Liver (tissue), 9 donors: ENCODE data around the gene KRTAP10-5. TPM values are rescaled to one million over a fixed set of nuclear protein-coding genes. Genes with fewer than 3 reads are reported as not detected.

Experiments used
- DNase-seq: peaks from one replicate; pipeline ENCODE4 v3.0.0-alpha.2; 2017; ENCODE audit warnings: low spot score
- H3K27ac ChIP-seq, 2 donors: one replicate each; pipeline ENCODE4 v1.7.0; 2013; ENCODE audit warnings: inconsistent platforms in 2 of 2, low read length in 2 of 2, control low read depth in 1 of 2, low read depth in 1 of 2, mild to moderate bottlenecking in 1 of 2
- H3K27me3 ChIP-seq, 4 donors: one replicate each; pipeline versions ENCODE4 v1.6.1 to v1.7.0; 2013; ENCODE audit warnings: low read length in 3 of 4, inconsistent platforms in 1 of 4, mild to moderate bottlenecking in 1 of 4, moderate library complexity in 1 of 4; ENCODE audit not compliant: control insufficient read depth in 4 of 4, insufficient read depth in 4 of 4
- H3K36me3 ChIP-seq, 4 donors: one replicate each; pipeline versions ENCODE4 v1.6.1 to v1.7.0; 2013; ENCODE audit warnings: low read length in 3 of 4, mild to moderate bottlenecking in 3 of 4, low read depth in 1 of 4, moderate library complexity in 1 of 4; ENCODE audit not compliant: control insufficient read depth in 4 of 4, insufficient read depth in 3 of 4
- H3K4me1 ChIP-seq, 4 donors: one replicate each; pipeline versions ENCODE4 v1.6.1 to v1.7.0; 2013; ENCODE audit warnings: low read length in 3 of 4, mild to moderate bottlenecking in 3 of 4, moderate library complexity in 1 of 4; ENCODE audit not compliant: control insufficient read depth in 4 of 4, insufficient read depth in 4 of 4
- H3K4me3 ChIP-seq, 3 donors: one replicate each; pipeline versions ENCODE4 v1.6.1 to v1.7.0; 2013; ENCODE audit warnings: low read length in 3 of 3, control low read depth in 1 of 3, low read depth in 1 of 3, mild to moderate bottlenecking in 1 of 3
- H3K9ac ChIP-seq, 2 donors: one replicate each; pipeline ENCODE4 v1.7.0; 2013; ENCODE audit warnings: low read length in 2 of 2, mild to moderate bottlenecking in 2 of 2, moderate library complexity in 2 of 2, control low read depth in 1 of 2, low read depth in 1 of 2
- H3K9me3 ChIP-seq, 4 donors: one replicate each; pipeline versions ENCODE4 v1.6.1 to v1.7.0; 2013; ENCODE audit warnings: low read length in 3 of 4; ENCODE audit not compliant: control insufficient read depth in 4 of 4
- EGR1 ChIP-seq, 2 donors: IDR thresholded peaks; 2 replicates each; pipeline ENCODE4 v1.6.1; 2016 to 2018; ENCODE audit warnings: antibody characterized with exemption in 2 of 2, low read depth in 2 of 2
- FOXA1 ChIP-seq: IDR thresholded peaks from 2 replicates; pipeline ENCODE4 v1.6.1; 2016; ENCODE audit warnings: antibody characterized with exemption
- FOXA2 ChIP-seq: IDR thresholded peaks from 2 replicates; pipeline ENCODE4 v1.6.1; 2016; ENCODE audit warnings: antibody characterized with exemption
- GABPA ChIP-seq, 2 donors: IDR thresholded peaks in 1 of 2; conservative IDR thresholded peaks in 1 of 2; 2 replicates each; pipeline ENCODE4 v1.6.1; 2016; ENCODE audit warnings: antibody characterized with exemption in 2 of 2, mild to moderate bottlenecking in 1 of 2, moderate library complexity in 1 of 2
- HNF4A ChIP-seq, 2 donors: conservative IDR thresholded peaks; 2 replicates each; pipeline ENCODE4 v1.6.1; 2016; ENCODE audit warnings: antibody characterized with exemption in 2 of 2, mild to moderate bottlenecking in 2 of 2
- HNF4G ChIP-seq: IDR thresholded peaks from 2 replicates; pipeline ENCODE4 v1.6.1; 2016; ENCODE audit warnings: antibody characterized with exemption
- JUND ChIP-seq, 2 donors: IDR thresholded peaks; 2 replicates each; pipeline ENCODE4 v1.6.1; 2016; ENCODE audit warnings: antibody characterized with exemption in 2 of 2
- RXRA ChIP-seq, 2 donors: IDR thresholded peaks; 2 replicates each; pipeline ENCODE4 v1.6.1; 2017 to 2018; ENCODE audit warnings: antibody characterized with exemption in 2 of 2, mild to moderate bottlenecking in 1 of 2
- SP1 ChIP-seq: IDR thresholded peaks from 2 replicates; pipeline ENCODE4 v1.6.1; 2018; ENCODE audit warnings: antibody characterized with exemption, mild to moderate bottlenecking
- YY1 ChIP-seq: IDR thresholded peaks from 2 replicates; pipeline ENCODE4 v1.6.1; 2016; ENCODE audit warnings: antibody characterized with exemption, mild to moderate bottlenecking
- WGBS: extraction: QIAGEN DNeasy Blood & Tissue Kit; methylation state at CpG from one replicate; pipeline ENCODE4 v1.1.7; 2013; 5-methylcytosine and 5-hydroxymethylcytosine counted together
- polyA plus RNA-seq, 2 donors: library from polyadenylated mRNA; stranded (reverse) in 1 of 2; unstranded in 1 of 2; fragments of 200-250 nt in 1 of 2; fragments of >200 nt in 1 of 2; fragmentation: Nextera tagmentation in 1 of 2; extraction: Ambion mirVana in 1 of 2; gene quantifications; one replicate each; pipeline versions ENCODE4 v1.2.1 to v1.2.3, GENCODE V29; 2013 to 2015
- total RNA-seq, 2 donors: library from RNA; depleted of rRNA; stranded (reverse); fragments of >200 nt; gene quantifications; one replicate each; pipeline ENCODE4 v1.2.3, GENCODE V29; 2014
- TF ChIP-seq, protein P1 (sequence below): IDR thresholded peaks from 2 replicates; pipeline ENCODE4 v1.6.1; 2016; ENCODE audit warnings: antibody characterized with exemption
- TF ChIP-seq, protein P2 (sequence below): IDR thresholded peaks from 2 replicates; pipeline ENCODE4 v1.6.1; 2016; ENCODE audit warnings: antibody characterized with exemption, mild to moderate bottlenecking
- TF ChIP-seq, protein P3 (sequence below): IDR thresholded peaks from 2 replicates; pipeline ENCODE4 v1.6.1; 2016; ENCODE audit warnings: antibody characterized with exemption
- donor health status: healthy.
- donor health status: healthy.
- donor health status: healthy.
- donor health status: healthy.
- donor health status: healthy.

The KRTAP10-5 gene
- total and polyA plus RNA-seq, 4 donors, result not detected

DNA sequence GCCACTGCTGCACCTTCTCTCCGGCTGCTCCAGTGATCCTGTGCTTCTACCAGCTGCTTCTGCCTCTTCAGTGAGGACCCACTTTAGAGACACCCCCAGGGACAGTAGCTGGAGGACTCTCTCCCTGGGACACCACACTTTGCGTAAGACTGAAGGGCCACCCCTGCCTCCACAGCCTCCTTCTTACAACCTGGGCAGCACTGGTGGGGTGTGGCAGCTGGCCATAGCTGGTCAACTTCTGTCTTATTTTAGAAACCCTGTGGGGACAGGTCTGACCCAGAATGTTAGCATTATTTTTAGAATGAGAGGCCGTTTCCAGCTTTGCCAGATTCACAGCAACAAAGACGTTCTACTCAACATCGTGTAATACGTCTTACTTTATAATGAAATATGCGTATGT, 45.4 kb upstream of the KRTAP10-5 start:
- DNase-seq, result no peak
- Histone ChIP-seq H3K9ac (no peak overlapping the region), H3K27ac (no peak overlapping the region), H3K36me3 (no peaks in the 10 kb centered on the region), H3K27me3 (no peaks in the 10 kb centered on the region), H3K4me3 (no peak overlapping the region), H3K4me1 (no peaks in the 10 kb centered on the region), H3K9me3 (peaks cover 0 to 9% (median 2%) of the 10 kb centered on the region in 4 donors)
- WGBS, result 89% methylated on average over 7 of the region's 7 CpGs
- TF ChIP-seq EGR1 (IDR thresholded peaks at IDR 0.05; ENCODE audit: low read depth in 2 of 2), result no peak
- TF ChIP-seq, protein P1, sequence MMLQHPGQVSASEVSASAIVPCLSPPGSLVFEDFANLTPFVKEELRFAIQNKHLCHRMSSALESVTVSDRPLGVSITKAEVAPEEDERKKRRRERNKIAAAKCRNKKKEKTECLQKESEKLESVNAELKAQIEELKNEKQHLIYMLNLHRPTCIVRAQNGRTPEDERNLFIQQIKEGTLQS, result no peak
- TF ChIP-seq FOXA2, result no peak
- TF ChIP-seq GABPA (IDR thresholded peaks at IDR 0.05 in 1 of 2, conservative IDR thresholded peaks at IDR 0.05 in 1 of 2), result no peak
- no peak for TF ChIP-seq JUND (IDR thresholded peaks at IDR 0.05)
- no peak for TF ChIP-seq YY1
- TF ChIP-seq, protein P2, sequence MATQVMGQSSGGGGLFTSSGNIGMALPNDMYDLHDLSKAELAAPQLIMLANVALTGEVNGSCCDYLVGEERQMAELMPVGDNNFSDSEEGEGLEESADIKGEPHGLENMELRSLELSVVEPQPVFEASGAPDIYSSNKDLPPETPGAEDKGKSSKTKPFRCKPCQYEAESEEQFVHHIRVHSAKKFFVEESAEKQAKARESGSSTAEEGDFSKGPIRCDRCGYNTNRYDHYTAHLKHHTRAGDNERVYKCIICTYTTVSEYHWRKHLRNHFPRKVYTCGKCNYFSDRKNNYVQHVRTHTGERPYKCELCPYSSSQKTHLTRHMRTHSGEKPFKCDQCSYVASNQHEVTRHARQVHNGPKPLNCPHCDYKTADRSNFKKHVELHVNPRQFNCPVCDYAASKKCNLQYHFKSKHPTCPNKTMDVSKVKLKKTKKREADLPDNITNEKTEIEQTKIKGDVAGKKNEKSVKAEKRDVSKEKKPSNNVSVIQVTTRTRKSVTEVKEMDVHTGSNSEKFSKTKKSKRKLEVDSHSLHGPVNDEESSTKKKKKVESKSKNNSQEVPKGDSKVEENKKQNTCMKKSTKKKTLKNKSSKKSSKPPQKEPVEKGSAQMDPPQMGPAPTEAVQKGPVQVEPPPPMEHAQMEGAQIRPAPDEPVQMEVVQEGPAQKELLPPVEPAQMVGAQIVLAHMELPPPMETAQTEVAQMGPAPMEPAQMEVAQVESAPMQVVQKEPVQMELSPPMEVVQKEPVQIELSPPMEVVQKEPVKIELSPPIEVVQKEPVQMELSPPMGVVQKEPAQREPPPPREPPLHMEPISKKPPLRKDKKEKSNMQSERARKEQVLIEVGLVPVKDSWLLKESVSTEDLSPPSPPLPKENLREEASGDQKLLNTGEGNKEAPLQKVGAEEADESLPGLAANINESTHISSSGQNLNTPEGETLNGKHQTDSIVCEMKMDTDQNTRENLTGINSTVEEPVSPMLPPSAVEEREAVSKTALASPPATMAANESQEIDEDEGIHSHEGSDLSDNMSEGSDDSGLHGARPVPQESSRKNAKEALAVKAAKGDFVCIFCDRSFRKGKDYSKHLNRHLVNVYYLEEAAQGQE, result no peak
- no peak for TF ChIP-seq HNF4A (conservative IDR thresholded peaks at IDR 0.05)

DNA sequence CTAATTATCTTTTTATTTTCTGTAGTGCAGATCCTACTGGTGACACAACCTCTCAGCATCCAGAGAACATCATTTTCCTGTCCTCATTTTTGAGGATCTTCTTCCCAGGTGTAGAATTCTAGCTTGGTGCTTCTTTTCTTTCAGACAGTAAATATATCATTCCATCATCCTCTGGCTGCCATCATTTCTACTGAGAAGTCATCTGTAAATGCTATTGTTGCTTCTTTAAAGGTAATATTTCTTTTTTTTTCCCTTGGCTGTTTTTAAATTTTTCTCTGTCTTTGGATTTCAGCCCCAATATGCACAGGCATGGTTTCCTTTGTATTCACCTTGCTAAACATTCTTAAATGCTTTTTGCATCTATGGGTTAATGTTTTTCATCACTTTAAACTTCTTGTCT, 43.2 kb upstream of the KRTAP10-5 start:
- Histone ChIP-seq H3K27me3 (no peaks in the 10 kb centered on the region), H3K4me3 (no peak overlapping the region), H3K9me3 (peaks cover 0 to 8% (median 2%) of the 10 kb centered on the region in 4 donors), H3K27ac (no peak overlapping the region), H3K36me3 (no peaks in the 10 kb centered on the region), H3K4me1 (no peaks in the 10 kb centered on the region), H3K9ac (no peak overlapping the region)
- TF ChIP-seq RXRA (IDR thresholded peaks at IDR 0.05) (no peak), SP1 (no peak), JUND (IDR thresholded peaks at IDR 0.05) (no peak), YY1 (no peak), HNF4G (no peak), FOXA2 (no peak), FOXA1 (no peak)
- TF ChIP-seq, protein P1, result no peak
- TF ChIP-seq, protein P3, sequence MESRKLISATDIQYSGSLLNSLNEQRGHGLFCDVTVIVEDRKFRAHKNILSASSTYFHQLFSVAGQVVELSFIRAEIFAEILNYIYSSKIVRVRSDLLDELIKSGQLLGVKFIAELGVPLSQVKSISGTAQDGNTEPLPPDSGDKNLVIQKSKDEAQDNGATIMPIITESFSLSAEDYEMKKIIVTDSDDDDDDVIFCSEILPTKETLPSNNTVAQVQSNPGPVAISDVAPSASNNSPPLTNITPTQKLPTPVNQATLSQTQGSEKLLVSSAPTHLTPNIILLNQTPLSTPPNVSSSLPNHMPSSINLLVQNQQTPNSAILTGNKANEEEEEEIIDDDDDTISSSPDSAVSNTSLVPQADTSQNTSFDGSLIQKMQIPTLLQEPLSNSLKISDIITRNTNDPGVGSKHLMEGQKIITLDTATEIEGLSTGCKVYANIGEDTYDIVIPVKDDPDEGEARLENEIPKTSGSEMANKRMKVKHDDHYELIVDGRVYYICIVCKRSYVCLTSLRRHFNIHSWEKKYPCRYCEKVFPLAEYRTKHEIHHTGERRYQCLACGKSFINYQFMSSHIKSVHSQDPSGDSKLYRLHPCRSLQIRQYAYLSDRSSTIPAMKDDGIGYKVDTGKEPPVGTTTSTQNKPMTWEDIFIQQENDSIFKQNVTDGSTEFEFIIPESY, result no peak
- DNase-seq, result no peak

DNA sequence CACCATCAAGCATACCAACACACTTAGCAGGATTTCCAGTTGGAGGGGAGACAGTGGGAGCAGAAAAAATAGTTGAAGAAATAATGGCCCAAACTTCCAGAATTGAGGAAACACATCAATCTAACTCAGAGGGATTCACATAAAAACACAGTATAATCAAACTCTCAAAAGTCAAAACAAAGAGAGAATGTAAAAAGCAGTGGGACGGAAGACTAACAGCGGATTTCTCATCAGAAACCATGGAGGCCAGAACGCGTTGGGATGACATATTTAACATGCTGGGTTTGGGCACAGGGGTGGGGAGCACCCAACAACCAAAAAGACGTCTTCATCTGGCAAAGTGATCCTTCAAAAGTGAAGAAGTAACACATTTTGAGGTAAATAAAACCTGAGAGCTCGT, 39.5 kb upstream of the KRTAP10-5 start:
- TF ChIP-seq, protein P2, result no peak
- no peak for DNase-seq
- 85% methylated on average over 6 of the region's 6 CpGs for WGBS

More for the DNA sequence above, 39.5 kb upstream of the KRTAP10-5 start:
- H3K4me3 ChIP-seq, result no peak overlapping the region
- no peak overlapping the region for H3K27ac ChIP-seq
- no peak overlapping the region for H3K9ac ChIP-seq
- H3K27me3 ChIP-seq, result no peaks in the 10 kb centered on the region
- no peaks in the 10 kb centered on the region for H3K36me3 ChIP-seq
- peaks cover 0 to 8% (median 2%) of the 10 kb centered on the region in 4 donors for H3K9me3 ChIP-seq
- no peaks in the 10 kb centered on the region for H3K4me1 ChIP-seq
